GM12878 (cell line): ENCODE data around the gene ISG20. TPM values are rescaled to one million over a fixed set of nuclear protein-coding genes. Genes with fewer than 3 reads are reported as not detected.
A peak's percentile ranks its signal among the peaks of the same experiment; 100 is the strongest.

ENCODE experiments used
- ATAC-seq: fragments of 200-7000 bp; cut with Tn5 transposase; 3 replicates; pipeline ENCODE4 v1.9.1; 2020; ENCODE audit warnings: mild to moderate bottlenecking, moderate library complexity
- BruUV-seq: library from RNA; stranded (reverse); fragments of 400-500 nt; replicated peaks from 2 replicates; lab custom pipeline; 2021; lab: Mats Ljungman, UMichigan
- CTCF ChIA-PET: fragments of 300-600 bp; sonication (Branson Sonifier 250); formaldehyde crosslinking; extraction: SDS; loops from one replicate; lab custom pipeline; 2021; ENCODE audit warnings: inconsistent platforms; lab: Yijun Ruan, JAX
- POLR2A ChIA-PET: fragments of 350-600 bp; formaldehyde crosslinking; extraction: SDS; loops from one replicate; lab custom pipeline; 2021; ENCODE audit warnings: inconsistent platforms; lab: Charles Lee
- RAD21 ChIA-PET: fragments of 300-600 bp; sonication (Branson Sonifier 250); formaldehyde crosslinking; loops from one replicate; lab custom pipeline; 2023; ENCODE audit warnings: antibody characterized with exemption; ENCODE audit not compliant: unreplicated experiment; lab: Charles Lee
- SMC1A ChIA-PET: fragments of 300-600 bp; sonication (Branson Sonifier 250); formaldehyde crosslinking; loops from one replicate; lab custom pipeline; 2023; ENCODE audit not compliant: unreplicated experiment, uncharacterized antibody; lab: Charles Lee
- DNase-seq: peaks from one replicate; pipeline ENCODE4 v3.0.0-alpha.2; 2011; ENCODE audit warnings: low read depth, low spot score
- FAIRE-seq: peaks from 3 replicates; lab custom pipeline; 2011; peaks lifted over from hg19 to GRCh38; lab: Jason Lieb, UNC
- H2AFZ ChIP-seq: 2 replicates; pipeline ENCODE4 v1.6.0; 2011; ENCODE audit warnings: low read depth, low read length, control low read depth; ENCODE audit not compliant: control insufficient read depth
- H3K27ac ChIP-seq: 2 replicates; pipeline ENCODE4 v1.5.1; 2011; ENCODE audit warnings: control low read depth; ENCODE audit not compliant: control insufficient read depth, insufficient read depth
- H3K27me3 ChIP-seq, 2 experiments: replicated peaks in 1 of 2; 2 replicates each; pipeline versions ENCODE4 v1.6.0 to v1.6.1; 2011; ENCODE audit warnings: low read length in 1 of 2; ENCODE audit not compliant: control insufficient read depth in 2 of 2, insufficient read depth in 2 of 2
- H3K36me3 ChIP-seq, 2 experiments: 2 replicates each; pipeline ENCODE4 v1.5.1; 2011; ENCODE audit warnings: low read length in 1 of 2; ENCODE audit not compliant: control insufficient read depth in 2 of 2, insufficient read depth in 2 of 2
- H3K4me1 ChIP-seq: 2 replicates; pipeline ENCODE4 v1.6.1; 2011; ENCODE audit warnings: mild to moderate bottlenecking, low read length, moderate library complexity, mixed read lengths; ENCODE audit not compliant: control insufficient read depth, insufficient read depth
- H3K4me2 ChIP-seq: 2 replicates; pipeline ENCODE4 v1.6.0; 2011; ENCODE audit warnings: control low read depth; ENCODE audit not compliant: control insufficient read depth, insufficient read depth
- H3K4me3 ChIP-seq: fragments of 200-600 bp; sonication (generic); 2 replicates; pipeline ENCODE4 v1.5.1; 2016
- H3K79me2 ChIP-seq: 2 replicates; pipeline ENCODE4 v1.6.0; 2011; ENCODE audit warnings: low read length; ENCODE audit not compliant: control insufficient read depth, insufficient read depth
- H3K9ac ChIP-seq: 2 replicates; pipeline ENCODE4 v1.8.0; 2011; ENCODE audit warnings: low read length, control low read depth, mixed read lengths; ENCODE audit not compliant: control insufficient read depth, insufficient read depth
- H3K9me3 ChIP-seq: replicated peaks from 3 replicates; pipeline ENCODE4 v1.5.1; 2011; ENCODE audit warnings: mild to moderate bottlenecking, low read length; ENCODE audit not compliant: control insufficient read depth, insufficient read depth
- H4K20me1 ChIP-seq: 2 replicates; pipeline ENCODE4 v1.6.0; 2011; ENCODE audit not compliant: control insufficient read depth, insufficient read depth
- KLF5 ChIP-seq: fragments of 450-650 bp; IDR thresholded peaks from 2 replicates; pipeline ENCODE4 v1.6.1; 2014; ENCODE audit warnings: mild to moderate bottlenecking; ENCODE audit not compliant: partially characterized antibody
- POLR2A ChIP-seq: IDR thresholded peaks from 2 replicates; pipeline ENCODE4 v1.6.1; 2011; ENCODE audit warnings: low read depth, mild to moderate bottlenecking, low read length
- SUPT20H ChIP-seq: IDR thresholded peaks from 2 replicates; pipeline ENCODE4 v1.6.1; 2011; ENCODE audit warnings: low read depth, mild to moderate bottlenecking, low read length, moderate library complexity, borderline replicate concordance; ENCODE audit not compliant: control insufficient read depth
- TCF12 ChIP-seq: IDR thresholded peaks from 2 replicates; pipeline ENCODE4 v1.6.1; 2011; ENCODE audit warnings: low read depth, mild to moderate bottlenecking, low read length
- WGBS: methylation state at CpG from one replicate; pipeline ENCODE4 v1.1.6; 2016; ENCODE audit warnings: low lambda C conversion rate; ENCODE audit not compliant: insufficient replicate concordance, insufficient coverage; ENCODE audit errors: missing lambda C conversion rate; 5-methylcytosine and 5-hydroxymethylcytosine counted together
- in situ Hi-C: fragments of 300-500 bp; cut with MboI; formaldehyde crosslinking; loops from 9 replicates; pipeline ENCODE4 v1.14.3; 2018; ENCODE audit warnings: mixed read lengths
- intact Hi-C: fragments of 100-400 bp; cut with micrococcal nuclease; formaldehyde crosslinking; loops from one replicate; pipeline ENCODE4 v1.14.2; 2022; ENCODE audit not compliant: unreplicated experiment
- polyA plus RNA-seq, 11 experiments: library from polyadenylated mRNA; depleted of rRNA in 4 of 11; unstranded in 6 of 11; stranded (reverse) in 5 of 11; fragments of >200 nt; fragmentation: Nextera tagmentation in 4 of 11; fragmentation: Illumina TruSeq in 1 of 11; extraction: Ambion mirVana in 4 of 11; extraction: Trizol in 1 of 11; gene quantifications; 1 replicate in 1 of 11; 2 replicates in 10 of 11; pipeline versions ENCODE4 v1.2.1 to v1.2.3, GENCODE V29; 2011 to 2016; ENCODE audit warnings: inconsistent platforms in 2 of 11, missing spikeins in 2 of 11, low read depth in 1 of 11
- total RNA-seq, 4 experiments: library from RNA; depleted of rRNA in 3 of 4; stranded (reverse); fragments of >200 nt in 3 of 4; fragmentation: Illumina TruSeq in 1 of 4; extraction: Trizol in 1 of 4; gene quantifications; 2 replicates each; pipeline versions ENCODE4 v1.2.1 to v1.2.3, GENCODE V29; 2013 to 2021
- TF ChIP-seq, protein P1 (sequence below): IDR thresholded peaks from 2 replicates; pipeline ENCODE4 v1.6.1; 2011; ENCODE audit warnings: low read depth, mild to moderate bottlenecking, low read length, moderate library complexity, borderline replicate concordance; ENCODE audit errors: extremely low read depth

ISG20 gene
- total and polyA plus RNA-seq, 10 of the 15 experiments (the other 5 are each of a cell fraction or from before 2014, with no cell fraction given): 23.4 to 210 (median 85.9) TPM

DNA sequence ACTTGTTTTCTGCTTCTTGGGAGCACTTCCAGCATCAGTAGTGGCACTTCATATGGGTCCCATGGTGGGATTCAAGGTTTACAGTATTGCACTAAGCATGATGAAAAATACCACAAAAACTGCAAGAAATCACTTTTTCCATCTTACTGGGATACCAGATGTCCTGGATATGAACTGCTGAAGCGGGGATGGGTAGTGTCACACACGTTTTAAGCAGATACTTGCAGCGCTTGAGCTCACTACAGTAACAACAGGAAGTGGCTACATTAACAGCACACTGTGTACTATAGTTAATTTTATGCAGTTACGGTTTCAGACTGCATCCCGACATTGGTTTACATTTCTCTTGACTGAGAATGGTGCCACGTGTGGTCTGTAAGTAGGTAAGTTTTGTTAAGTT, 3.5 kb upstream of the ISG20 start (continued):
- TF ChIP-seq SUPT20H: no peak

DNA sequence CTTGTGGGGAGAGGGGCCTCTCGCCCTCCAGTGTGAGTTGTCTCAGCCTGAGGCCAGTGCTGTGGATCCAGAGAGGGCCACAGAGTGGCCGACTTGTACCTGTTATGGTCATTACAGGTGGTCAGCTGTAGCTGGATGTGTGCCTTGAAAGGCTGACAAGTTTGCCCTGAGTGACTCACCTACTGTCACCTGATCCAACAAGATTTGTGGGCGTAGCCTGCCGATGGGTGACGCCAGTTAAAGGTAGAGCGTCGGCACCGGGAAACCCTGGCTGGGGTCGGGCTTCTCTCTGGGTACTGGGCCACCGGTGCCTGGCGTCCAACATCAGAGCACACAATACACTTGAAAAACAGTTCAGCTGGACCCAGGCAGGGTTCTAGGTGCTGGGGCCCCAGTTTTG, 2.8 kb upstream of the ISG20 start:
- Histone ChIP-seq H3K4me1 (peaks cover 62% of the 10 kb centered on the region), H3K9me3 (no peaks in the 10 kb centered on the region), H3K36me3 (peaks cover 0 to 5% of the 10 kb centered on the region in 2 experiments; a peak in 3 of 4 replicates), H4K20me1 (no peaks in the 10 kb centered on the region), H2AFZ (no peak overlapping the region), H3K4me3 (no peak overlapping the region), H3K79me2 (peaks cover 31% of the 10 kb centered on the region), H3K27me3 (no peaks in the 10 kb centered on the region), H3K9ac (no peak overlapping the region; the same call in 1 of the 2 replicates), H3K4me2 (peak overlapping the region; percentile 32), H3K27ac (peak overlapping the region; percentile 79)
- ChIA-PET SMC1A (interaction anchor here (1.4 to 5.6 kb wide), 4 partner anchors 9 to 20 kb away, joined by 4 to 35 read pairs (median 8); no protein-coding TSS in a partner anchor), CTCF (interaction anchor here (0.6 to 2.7 kb wide), 7 partner anchors 12 to 180 kb away, joined by 3 to 30 read pairs (median 6); no protein-coding TSS in a partner anchor), RAD21 (interaction anchor here (1.5 to 3.4 kb wide), 2 partner anchors 12 to 21 kb away, joined by 7 to 29 read pairs; no protein-coding TSS in a partner anchor), POLR2A (interaction anchor here (0.6 to 1.9 kb wide), 2 partner anchors 11 to 327 kb away, joined by 3 to 8 read pairs; no protein-coding TSS in a partner anchor)
- intact Hi-C loops: no loop called here
- ATAC-seq (no peak), FAIRE-seq (no peak), DNase-seq (no peak)
- 79% methylated on average over 11 of the region's 11 CpGs for WGBS
- in situ Hi-C loops: no loop called here
- TF ChIP-seq KLF5 (no peak), TCF12 (no peak), POLR2A (peak; percentile 41; the same call in 1 of the 2 replicates)
- TF ChIP-seq, protein P1, sequence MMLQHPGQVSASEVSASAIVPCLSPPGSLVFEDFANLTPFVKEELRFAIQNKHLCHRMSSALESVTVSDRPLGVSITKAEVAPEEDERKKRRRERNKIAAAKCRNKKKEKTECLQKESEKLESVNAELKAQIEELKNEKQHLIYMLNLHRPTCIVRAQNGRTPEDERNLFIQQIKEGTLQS: no peak
- BruUV-seq: no TSS peak
